ENCODE measurements around the gene PAQR6.
A peak's percentile ranks its signal among the peaks of the same experiment; 100 is the strongest.

The PAQR6 gene

DNA sequence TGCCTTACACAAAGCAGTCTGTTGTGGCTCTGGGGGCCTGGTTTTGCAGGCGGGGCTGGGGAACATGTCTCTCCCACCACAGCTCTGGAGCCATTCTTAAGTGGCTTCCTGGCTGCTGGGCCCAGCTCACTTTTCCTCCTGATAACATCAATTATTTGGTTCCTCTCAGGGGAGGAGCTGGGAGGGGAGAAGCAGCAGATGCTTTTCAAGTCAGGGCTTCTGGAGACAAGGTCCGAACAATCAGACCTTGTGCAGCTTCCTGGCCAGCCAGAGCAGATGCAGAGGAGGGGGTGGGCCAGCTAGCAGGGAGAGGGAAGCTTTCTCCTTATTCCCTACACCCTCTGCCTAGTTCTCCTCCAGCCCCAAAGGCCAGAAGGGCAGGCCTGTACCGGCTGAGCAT, 3.7 kb upstream of the PAQR6 start:
- no peak for TF ChIP-seq GATA1 (IDR thresholded peaks at IDR 0.05; ENCODE audit: low read depth, low read length)
- TF ChIP-seq POLR2A (IDR thresholded peaks at IDR 0.05; ENCODE audit: low read length): no peak
- DNase-seq: no peak

DNA sequence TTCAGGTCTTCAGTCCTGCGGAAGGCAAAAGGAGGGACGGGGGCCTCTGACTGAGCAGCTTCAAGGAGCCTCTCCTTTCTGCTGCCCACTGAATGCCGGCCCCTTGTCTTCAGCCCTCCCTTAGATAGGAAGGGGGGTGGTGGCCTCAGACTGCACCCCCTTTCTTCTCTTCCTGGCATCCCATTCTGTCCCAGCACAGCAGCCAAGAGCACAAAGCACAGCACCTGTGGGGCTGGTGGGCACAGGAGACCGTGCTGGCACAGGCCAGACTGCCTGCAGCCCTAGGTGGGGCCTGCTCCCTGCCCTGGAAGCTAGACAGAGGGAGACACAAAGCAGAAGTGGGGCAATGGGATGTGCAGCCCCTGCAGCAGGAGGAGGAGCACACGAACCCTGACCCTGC, 1.7 kb upstream of the PAQR6 start:
- no peak for DNase-seq
- no peak for TF ChIP-seq GATA1 (IDR thresholded peaks at IDR 0.05; ENCODE audit: low read depth, low read length)
- TF ChIP-seq POLR2A (IDR thresholded peaks at IDR 0.05; ENCODE audit: low read length): no peak

DNA sequence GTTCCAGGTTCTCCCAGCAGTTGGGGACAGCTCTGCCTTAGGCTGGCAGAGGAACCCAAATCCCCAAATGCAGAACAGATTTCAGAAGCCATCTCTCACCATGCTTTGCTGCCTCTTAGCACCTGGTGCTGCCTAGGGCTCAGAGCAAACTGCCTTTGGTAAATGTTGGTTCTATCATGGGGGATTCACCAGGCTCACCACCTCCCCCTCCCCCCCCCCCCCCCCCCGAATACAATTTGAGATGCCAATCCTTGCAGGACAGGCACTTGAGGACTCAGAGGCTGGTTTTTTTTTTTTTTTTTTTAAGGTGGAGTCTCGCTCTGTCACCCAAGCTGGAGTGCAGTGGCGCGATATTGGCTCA, 447 bp upstream of the PAQR6 start:
- DNase-seq: no peak
- no peak for TF ChIP-seq GATA1 (IDR thresholded peaks at IDR 0.05; ENCODE audit: low read depth, low read length)
- no peak for TF ChIP-seq POLR2A (IDR thresholded peaks at IDR 0.05; ENCODE audit: low read length)

DNA sequence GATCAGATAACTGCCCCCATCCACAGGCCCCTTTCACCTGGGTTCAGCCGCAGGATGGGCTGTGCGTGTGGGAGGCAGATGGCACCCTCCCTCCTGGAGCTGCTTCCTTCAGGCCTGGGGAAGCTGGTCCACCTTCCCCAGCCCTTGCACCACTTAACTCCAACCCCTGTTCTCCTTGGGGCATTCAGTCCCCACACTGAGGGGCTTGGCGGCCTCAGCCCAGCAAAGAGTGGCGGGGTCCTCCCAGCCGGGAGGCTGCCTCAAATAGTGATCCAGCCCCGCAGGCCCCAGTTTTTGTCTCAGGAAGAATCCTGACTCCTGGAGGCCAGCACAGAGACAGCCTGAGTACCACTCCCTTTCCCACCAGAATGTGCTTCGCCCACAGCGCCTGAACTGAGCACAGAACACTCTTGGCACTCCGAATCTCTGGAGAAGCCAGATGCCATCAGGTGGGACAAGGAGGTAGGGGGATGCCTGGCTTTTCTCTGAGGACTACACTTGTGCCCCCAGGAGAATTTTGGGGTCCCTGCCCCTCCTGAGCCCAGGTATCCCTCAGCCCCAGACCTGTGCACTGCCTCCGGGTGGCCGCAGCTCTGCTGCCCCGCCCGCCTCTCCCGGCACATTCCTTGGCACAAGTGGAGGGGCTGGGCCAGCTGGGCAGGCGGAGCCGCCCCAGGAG, 936 bp downstream of the PAQR6 start:
- no peak for DNase-seq
- TF ChIP-seq POLR2A (IDR thresholded peaks at IDR 0.05; ENCODE audit: low read length): no peak

DNA sequence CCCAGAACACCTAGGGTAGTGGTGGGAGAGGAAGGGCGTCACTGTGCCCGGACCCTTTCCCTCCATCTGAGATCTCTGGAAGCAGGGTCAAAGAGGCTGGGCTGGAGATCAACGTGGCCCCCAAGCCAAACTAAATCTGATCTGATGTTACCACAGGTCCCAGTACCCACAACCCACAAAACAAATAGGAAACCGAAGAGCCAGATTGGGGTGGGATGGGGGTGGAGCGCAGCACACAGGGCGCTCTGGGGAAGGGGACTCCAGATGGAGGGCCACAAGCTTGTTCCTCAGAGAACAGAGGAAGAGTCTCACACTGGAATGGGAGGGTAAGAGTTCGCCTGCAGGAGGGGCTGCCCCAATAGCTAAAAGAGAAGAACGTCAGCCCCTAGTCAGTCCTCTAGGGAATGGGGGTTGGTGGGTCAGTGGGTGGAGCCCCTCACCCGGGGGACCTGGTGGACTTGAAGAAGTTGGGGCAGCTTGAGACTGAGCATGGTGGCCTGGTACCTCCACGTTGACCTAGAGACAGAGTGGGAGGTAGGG, 1.5 kb downstream of the PAQR6 start:
- no peak for DNase-seq
- no peak for TF ChIP-seq POLR2A (IDR thresholded peaks at IDR 0.05; ENCODE audit: low read length)
- no peak for TF ChIP-seq GATA1 (IDR thresholded peaks at IDR 0.05; ENCODE audit: low read depth, low read length)

DNA sequence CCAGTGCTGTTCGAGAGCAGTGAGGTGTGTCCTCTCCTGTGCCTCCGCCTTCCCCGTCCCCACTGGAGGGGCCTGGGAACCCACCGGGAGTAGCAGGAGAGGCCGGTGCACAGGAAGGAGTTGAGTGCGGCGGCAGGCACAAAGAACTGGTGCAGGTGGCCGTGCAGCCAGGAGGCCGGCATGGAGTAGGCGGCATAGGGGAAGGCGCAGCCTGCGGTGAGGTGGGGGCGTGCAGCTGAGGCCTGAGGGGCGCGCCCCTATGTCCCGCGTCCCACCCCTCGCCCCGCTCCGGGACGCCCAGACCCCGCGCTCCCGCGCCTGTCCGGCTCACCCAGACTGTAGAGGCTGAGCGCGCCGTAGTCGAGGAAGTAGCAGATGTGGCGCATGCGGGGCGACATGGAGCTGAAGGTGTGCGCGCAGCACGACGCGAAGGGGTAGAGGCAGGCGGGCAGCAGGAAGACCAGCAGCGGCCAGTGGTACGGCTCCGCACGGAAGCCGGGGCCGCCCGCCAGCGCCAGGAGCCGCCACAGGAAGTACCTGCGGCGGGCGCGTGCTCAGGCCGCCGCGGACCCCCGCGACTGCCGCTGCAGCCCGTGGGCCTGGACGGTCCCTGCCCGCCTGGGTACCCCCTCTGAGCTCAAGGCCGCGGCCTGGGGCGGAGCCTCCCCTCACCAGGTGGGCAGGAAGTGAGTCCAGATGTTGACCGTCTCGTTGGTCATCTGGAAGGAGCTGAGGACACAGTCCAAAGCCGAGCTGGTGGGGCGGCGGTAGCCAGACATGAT, 2.2 kb downstream of the PAQR6 start:
- DNase-seq: peak; percentile 32 to 45
- no peak for TF ChIP-seq POLR2A (IDR thresholded peaks at IDR 0.05; ENCODE audit: low read length)
- TF ChIP-seq GATA1 (IDR thresholded peaks at IDR 0.05; ENCODE audit: low read depth, low read length): no peak

DNA sequence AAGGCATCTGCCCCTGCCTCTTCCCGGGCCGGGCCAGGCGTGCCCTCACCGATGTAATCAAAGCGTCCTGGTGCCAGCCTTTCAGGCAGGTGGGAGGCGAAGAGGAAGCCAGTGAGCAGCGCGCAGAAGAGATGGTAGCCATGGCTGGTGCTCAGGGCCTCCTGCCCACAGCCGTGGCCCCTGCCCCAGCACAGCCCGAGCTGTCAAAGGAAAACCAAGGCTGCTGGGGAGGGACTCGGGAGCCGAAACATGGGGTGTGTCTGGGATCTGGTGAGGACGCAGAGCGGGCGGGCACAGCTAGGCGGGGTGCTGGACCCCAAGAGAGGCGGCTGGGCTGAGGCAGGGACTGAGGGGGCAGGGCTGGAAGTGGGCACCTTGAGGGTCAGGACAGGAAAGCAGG, 3.1 kb downstream of the PAQR6 start:
- no peak for TF ChIP-seq POLR2A (IDR thresholded peaks at IDR 0.05; ENCODE audit: low read length)
- TF ChIP-seq GATA1 (IDR thresholded peaks at IDR 0.05; ENCODE audit: low read depth, low read length): no peak
- no peak for DNase-seq

DNA sequence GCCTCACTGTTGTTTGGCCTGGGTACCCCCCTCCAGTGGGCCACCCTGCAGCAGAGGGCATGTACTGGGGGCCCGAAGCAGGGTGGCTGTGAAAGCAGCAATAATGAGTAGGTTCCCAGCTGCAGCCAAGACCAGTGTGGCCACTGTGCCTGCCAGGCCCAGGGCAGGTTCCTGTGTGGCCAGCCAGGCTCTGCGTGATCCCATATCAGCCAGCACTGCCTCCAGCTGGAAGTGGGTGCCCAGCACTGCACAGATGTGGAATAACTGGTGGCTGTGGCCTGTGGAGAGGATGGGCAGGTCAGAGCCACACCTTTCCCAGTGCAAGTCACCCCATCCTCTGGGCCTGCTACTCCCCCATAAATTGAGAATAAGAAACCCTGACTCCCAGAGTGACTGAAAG, 3.7 kb downstream of the PAQR6 start:
- no peak for TF ChIP-seq GATA1 (IDR thresholded peaks at IDR 0.05; ENCODE audit: low read depth, low read length)
- no peak for TF ChIP-seq POLR2A (IDR thresholded peaks at IDR 0.05; ENCODE audit: low read length)
- no peak for DNase-seq

DNA sequence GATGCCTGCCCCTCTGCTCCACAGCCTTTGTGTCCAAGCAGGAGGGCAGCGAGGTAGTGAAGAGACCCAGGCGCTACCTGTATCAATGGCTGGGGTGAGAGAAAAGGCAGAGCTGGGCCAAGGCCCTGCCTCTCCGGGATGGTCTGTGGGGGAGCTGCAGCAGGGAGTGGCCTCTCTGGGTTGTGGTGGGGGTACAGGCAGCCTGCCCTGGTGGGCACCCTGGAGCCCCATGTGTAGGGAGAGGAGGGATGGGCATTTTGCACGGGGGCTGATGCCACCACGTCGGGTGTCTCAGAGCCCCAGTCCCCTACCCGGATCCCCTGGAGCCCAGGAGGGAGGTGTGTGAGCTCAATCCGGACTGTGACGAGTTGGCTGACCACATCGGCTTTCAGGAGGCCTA, 5.1 kb downstream of the PAQR6 start:
- TF ChIP-seq GATA1 (IDR thresholded peaks at IDR 0.05; ENCODE audit: low read depth, low read length): no peak
- no peak for TF ChIP-seq POLR2A (IDR thresholded peaks at IDR 0.05; ENCODE audit: low read length)
- DNase-seq: no peak

DNA sequence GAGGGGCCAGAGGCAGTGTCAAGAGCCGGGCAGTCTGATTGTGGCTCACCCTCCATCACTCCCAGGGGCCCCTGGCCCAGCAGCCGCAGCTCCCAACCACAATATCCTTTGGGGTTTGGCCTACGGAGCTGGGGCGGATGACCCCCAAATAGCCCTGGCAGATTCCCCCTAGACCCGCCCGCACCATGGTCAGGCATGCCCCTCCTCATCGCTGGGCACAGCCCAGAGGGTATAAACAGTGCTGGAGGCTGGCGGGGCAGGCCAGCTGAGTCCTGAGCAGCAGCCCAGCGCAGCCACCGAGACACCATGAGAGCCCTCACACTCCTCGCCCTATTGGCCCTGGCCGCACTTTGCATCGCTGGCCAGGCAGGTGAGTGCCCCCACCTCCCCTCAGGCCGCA, 5.9 kb downstream of the PAQR6 start, which contains the start of gene BGLAP:
Gene BGLAP, plus strand, starts transcription at position 259 of the 400 bp plus-strand sequence. Its CDS starts 48 bp downstream, at position 307.
- no peak for DNase-seq
- TF ChIP-seq POLR2A (IDR thresholded peaks at IDR 0.05; ENCODE audit: low read length) (no peak), GATA1 (IDR thresholded peaks at IDR 0.05; ENCODE audit: low read depth, low read length) (no peak)

DNA sequence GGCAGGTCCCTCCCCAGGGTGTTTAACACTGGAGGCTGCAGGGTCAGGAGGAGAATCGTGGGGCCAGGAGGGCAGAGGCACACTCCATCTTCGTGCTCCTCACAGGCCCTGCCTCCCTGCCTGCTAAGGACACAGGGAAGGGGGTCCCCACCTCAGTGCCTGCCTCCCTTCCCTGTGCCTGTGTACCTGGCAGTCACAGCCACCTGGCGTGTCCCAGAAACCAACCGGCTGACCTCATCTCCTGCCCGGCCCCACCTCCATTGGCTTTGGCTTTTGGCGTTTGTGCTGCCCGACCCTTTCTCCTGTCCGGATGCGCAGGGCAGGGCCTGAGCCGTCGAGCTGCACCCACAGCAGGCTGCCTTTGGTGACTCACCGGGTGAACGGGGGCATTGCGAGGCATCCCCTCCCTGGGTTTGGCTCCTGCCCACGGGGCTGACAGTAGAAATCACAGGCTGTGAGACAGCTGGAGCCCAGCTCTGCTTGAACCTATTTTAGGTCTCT, 6.5 kb downstream of the PAQR6 start:
- no peak for DNase-seq
- no peak for TF ChIP-seq GATA1 (IDR thresholded peaks at IDR 0.05; ENCODE audit: low read depth, low read length)
- TF ChIP-seq POLR2A (IDR thresholded peaks at IDR 0.05; ENCODE audit: low read length): no peak

DNA sequence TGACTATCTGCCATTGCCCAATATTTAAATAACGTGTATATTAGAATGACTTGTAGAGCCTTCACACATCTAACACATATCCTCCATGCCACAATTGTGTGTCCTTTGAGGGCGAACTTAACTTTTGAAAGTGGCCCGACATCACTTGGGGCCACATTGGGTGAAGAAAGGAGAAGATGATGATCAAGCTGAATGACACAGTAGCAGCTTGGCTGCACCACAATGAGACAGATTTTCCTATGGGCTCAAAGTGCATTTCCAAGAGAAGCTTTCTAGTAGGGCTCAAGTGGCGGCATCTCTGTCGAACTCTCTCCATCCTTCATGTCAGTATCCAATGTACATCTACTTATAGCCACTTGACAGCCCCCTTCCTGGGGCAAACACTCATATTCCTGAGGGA, 9.6 kb downstream of the PAQR6 start:
- no peak for DNase-seq
- TF ChIP-seq POLR2A (IDR thresholded peaks at IDR 0.05; ENCODE audit: low read length) (no peak), GATA1 (IDR thresholded peaks at IDR 0.05; ENCODE audit: low read depth, low read length) (no peak)

DNA sequence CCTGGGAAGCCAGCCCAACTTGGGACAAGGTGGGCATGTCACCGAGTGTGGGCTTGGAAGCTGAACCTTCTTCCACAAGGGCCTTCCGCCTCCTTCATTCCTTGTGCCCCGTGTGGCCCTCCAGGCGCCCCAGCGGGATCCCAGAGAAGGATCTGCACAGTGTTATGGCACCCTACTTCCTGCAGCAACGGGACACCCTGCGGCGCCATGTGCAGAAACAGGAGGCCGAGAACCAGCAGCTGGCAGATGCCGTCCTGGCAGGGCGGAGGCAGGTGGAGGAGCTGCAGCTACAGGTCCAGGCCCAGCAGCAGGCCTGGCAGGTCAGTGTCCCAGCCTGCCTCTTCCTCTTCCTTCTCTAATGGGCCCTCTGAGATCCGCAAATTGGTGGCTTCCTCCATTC, 11.7 kb downstream of the PAQR6 start:
- TF ChIP-seq GATA1 (IDR thresholded peaks at IDR 0.05; ENCODE audit: low read depth, low read length) (no peak), POLR2A (IDR thresholded peaks at IDR 0.05; ENCODE audit: low read length) (no peak)
- no peak for DNase-seq

DNA sequence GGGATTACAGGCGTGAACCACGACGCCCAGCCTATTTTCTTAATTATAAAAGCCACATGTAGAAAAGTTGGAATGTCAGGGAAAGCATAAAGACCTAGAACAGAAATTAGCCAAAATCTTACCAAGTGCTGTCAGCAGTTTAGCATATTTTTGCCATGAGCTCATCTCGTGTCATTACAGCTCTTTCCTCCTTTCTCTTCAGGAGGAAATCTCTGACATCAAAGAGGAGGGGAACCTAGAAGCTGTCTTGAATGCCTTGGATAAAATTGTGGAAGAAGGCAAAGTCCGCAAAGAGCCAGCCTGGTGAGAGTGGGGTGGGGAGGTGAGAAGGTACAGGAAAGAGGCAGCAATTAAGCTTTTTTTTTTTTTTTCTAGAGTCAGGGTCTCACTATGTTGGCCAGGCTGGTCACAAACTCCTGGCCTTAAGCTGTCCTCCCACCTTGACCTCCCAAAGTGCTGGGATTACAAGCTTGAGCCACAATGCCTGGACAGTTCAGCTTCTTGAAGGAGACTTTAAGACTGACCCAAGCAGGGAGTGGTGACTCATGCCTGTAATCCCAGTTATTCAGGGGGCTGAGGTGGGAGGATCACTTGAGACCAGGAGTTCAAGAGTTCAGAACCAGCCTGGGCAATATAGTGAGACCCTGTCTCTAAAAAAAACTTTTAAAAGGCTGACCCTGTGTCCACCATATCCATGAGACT, 14.3 kb downstream of the PAQR6 start:
- no peak for DNase-seq

More for the DNA sequence above, 14.3 kb downstream of the PAQR6 start:
- no peak for TF ChIP-seq GATA1 (IDR thresholded peaks at IDR 0.05; ENCODE audit: low read depth, low read length)
- TF ChIP-seq POLR2A (IDR thresholded peaks at IDR 0.05; ENCODE audit: low read length): no peak

All from erythroblast (primary cell).